Mesenchymal stem cell (in vitro differentiated cells and primary cell): Measurements from ENCODE around the gene PLA2G5.

ENCODE experiments used
- DNase-seq: peaks from one replicate; pipeline ENCODE4 v3.0.0-alpha.2; 2013
- H2AFZ ChIP-seq: one replicate; pipeline ENCODE4 v1.6.1; 2013; ENCODE audit warnings: low read depth, mild to moderate bottlenecking, control low read depth, inconsistent platforms, low read length, moderate library complexity
- H2AK5ac ChIP-seq: 2 replicates; pipeline ENCODE4 v1.6.1; 2013; ENCODE audit warnings: low read length, moderate library complexity, mild to moderate bottlenecking, inconsistent platforms; ENCODE audit not compliant: severe bottlenecking
- H2BK120ac ChIP-seq: one replicate; pipeline ENCODE4 v1.6.1; 2013; ENCODE audit warnings: low read depth, mild to moderate bottlenecking, inconsistent platforms, low read length, moderate library complexity
- H2BK12ac ChIP-seq, 2 experiments: one replicate each; pipeline ENCODE4 v1.6.1; 2013; ENCODE audit warnings: inconsistent platforms in 2 of 2, low read length in 2 of 2, mild to moderate bottlenecking in 2 of 2, moderate library complexity in 2 of 2, control low read depth in 1 of 2
- H2BK15ac ChIP-seq: one replicate; pipeline ENCODE4 v1.6.1; 2013; ENCODE audit warnings: mild to moderate bottlenecking, low read depth, inconsistent platforms; ENCODE audit not compliant: poor library complexity, severe bottlenecking
- H2BK5ac ChIP-seq: 2 replicates; pipeline ENCODE4 v1.6.1; 2013; ENCODE audit warnings: low read depth, mild to moderate bottlenecking, low read length, control low read depth, inconsistent platforms; ENCODE audit not compliant: poor library complexity, severe bottlenecking
- H3K14ac ChIP-seq, 2 experiments: one replicate each; pipeline ENCODE4 v1.6.1; 2013; ENCODE audit warnings: inconsistent platforms in 2 of 2, low read length in 2 of 2, control low read depth in 1 of 2, mild to moderate bottlenecking in 1 of 2, moderate library complexity in 1 of 2
- H3K18ac ChIP-seq, 2 experiments: one replicate each; pipeline ENCODE4 v1.6.1; 2013; ENCODE audit warnings: inconsistent platforms in 2 of 2, low read length in 2 of 2, control low read depth in 1 of 2, low read depth in 1 of 2, mild to moderate bottlenecking in 1 of 2
- H3K23ac ChIP-seq, 2 experiments: one replicate each; pipeline ENCODE4 v1.6.1; 2013; ENCODE audit warnings: inconsistent platforms in 2 of 2, low read length in 2 of 2, mild to moderate bottlenecking in 2 of 2, moderate library complexity in 2 of 2, control low read depth in 1 of 2
- H3K27ac ChIP-seq: 2 replicates; pipeline ENCODE4 v1.5.1; 2013; ENCODE audit warnings: mild to moderate bottlenecking, moderate library complexity, low read length, control low read depth, inconsistent platforms; ENCODE audit not compliant: poor library complexity, severe bottlenecking
- H3K27me3 ChIP-seq, 2 experiments: 2 replicates each; pipeline versions ENCODE4 v1.6.1 to v1.7.0; 2013; ENCODE audit warnings: low read length in 2 of 2, mild to moderate bottlenecking in 2 of 2, moderate library complexity in 2 of 2, control low read depth in 1 of 2, inconsistent platforms in 1 of 2; ENCODE audit not compliant: control insufficient read depth in 1 of 2, insufficient read depth in 1 of 2
- H3K36me3 ChIP-seq, 2 experiments: 2 replicates each; pipeline versions ENCODE4 v1.6.1 to v1.7.0; 2013; ENCODE audit warnings: low read length in 2 of 2, control low read depth in 1 of 2, inconsistent platforms in 1 of 2, low read depth in 1 of 2, mild to moderate bottlenecking in 1 of 2; ENCODE audit not compliant: insufficient read depth in 2 of 2, control insufficient read depth in 1 of 2
- H3K4ac ChIP-seq, 2 experiments: one replicate each; pipeline ENCODE4 v1.6.1; 2013; ENCODE audit warnings: inconsistent platforms in 2 of 2, low read length in 2 of 2, mild to moderate bottlenecking in 2 of 2, moderate library complexity in 2 of 2, control low read depth in 1 of 2, low read depth in 1 of 2
- H3K4me1 ChIP-seq: 2 replicates; pipeline ENCODE4 v1.6.1; 2013; ENCODE audit warnings: low read depth, low read length, control low read depth; ENCODE audit not compliant: control insufficient read depth, insufficient read depth
- H3K4me2 ChIP-seq: 2 replicates; pipeline ENCODE4 v1.6.1; 2013; ENCODE audit warnings: low read length, mild to moderate bottlenecking, inconsistent platforms; ENCODE audit not compliant: poor library complexity, severe bottlenecking
- H3K4me3 ChIP-seq, 2 experiments: 2 replicates each; pipeline versions ENCODE4 v1.5.1 to v1.7.0; 2013; ENCODE audit warnings: low read length in 2 of 2, mild to moderate bottlenecking in 2 of 2, control low read depth in 1 of 2, low read depth in 1 of 2; ENCODE audit not compliant: insufficient read depth in 1 of 2
- H3K79me1 ChIP-seq: replicated peaks from 2 replicates; pipeline ENCODE4 v1.6.1; 2013; ENCODE audit warnings: mild to moderate bottlenecking, control low read depth, low read length, inconsistent platforms; ENCODE audit not compliant: poor library complexity, severe bottlenecking
- H3K9ac ChIP-seq: 2 replicates; pipeline ENCODE4 v1.7.0; 2013; ENCODE audit warnings: mild to moderate bottlenecking, low read length, moderate library complexity
- H3K9me3 ChIP-seq: 2 replicates; pipeline ENCODE4 v1.7.0; 2013; ENCODE audit warnings: mild to moderate bottlenecking, low read length; ENCODE audit not compliant: control insufficient read depth
- H4K8ac ChIP-seq: one replicate; pipeline ENCODE4 v1.6.1; 2013; ENCODE audit warnings: inconsistent platforms, mild to moderate bottlenecking, low read length, moderate library complexity
- H4K91ac ChIP-seq: one replicate; pipeline ENCODE4 v1.6.1; 2013; ENCODE audit warnings: mild to moderate bottlenecking, low read length, inconsistent platforms
- WGBS: methylation state at CpG from one replicate; pipeline ENCODE4 v1.1.7; 2013; ENCODE audit warnings: mixed read lengths; 5-methylcytosine and 5-hydroxymethylcytosine counted together

Gene PLA2G5

GRCh38 chr1:20074725-20075171, 4.8 kb downstream of the PLA2G5 start:
- H3K27ac ChIP-seq: no peak overlapping the region
- no peak overlapping the region for H4K91ac ChIP-seq
- no peak overlapping the region for H2BK120ac ChIP-seq
- no peaks in the 10 kb centered on the region for H3K4me1 ChIP-seq
- no peak overlapping the region for H3K14ac ChIP-seq
- no peaks in the 10 kb centered on the region for H3K79me1 ChIP-seq
- no peak overlapping the region for H2BK15ac ChIP-seq
- no peak overlapping the region for H2AK5ac ChIP-seq
- no peak overlapping the region for H2BK5ac ChIP-seq
- H4K8ac ChIP-seq: no peak overlapping the region
- H3K4me3 ChIP-seq: no peak overlapping the region
- DNase-seq: no peak
- H3K9me3 ChIP-seq: no peaks in the 10 kb centered on the region
- H2BK12ac ChIP-seq: no peak overlapping the region
- WGBS: 86% methylated on average over 8 of the region's 8 CpGs
- H3K27me3 ChIP-seq: peaks cover 0 to 2% of the 10 kb centered on the region in 2 experiments
- peak overlapping the region; percentile 57 for H3K9ac ChIP-seq
- no peak overlapping the region for H2AFZ ChIP-seq
- no peak overlapping the region for H3K23ac ChIP-seq
- no peak overlapping the region for H3K18ac ChIP-seq
- H3K4ac ChIP-seq: no peak overlapping the region
- peaks cover 0 to 5% of the 10 kb centered on the region in 2 experiments for H3K36me3 ChIP-seq
- no peak overlapping the region for H3K4me2 ChIP-seq

GRCh38 chr1:20075345-20075744, 5.4 kb downstream of the PLA2G5 start:
- H2BK15ac ChIP-seq: no peak overlapping the region
- no peak overlapping the region for H4K8ac ChIP-seq
- no peak overlapping the region for H3K4ac ChIP-seq
- peak overlapping the region; percentile 57 for H3K9ac ChIP-seq
- H2AFZ ChIP-seq: no peak overlapping the region
- H3K9me3 ChIP-seq: no peaks in the 10 kb centered on the region
- no peak overlapping the region for H2AK5ac ChIP-seq
- no peak overlapping the region for H4K91ac ChIP-seq
- H3K4me1 ChIP-seq: no peaks in the 10 kb centered on the region
- no peak overlapping the region for H3K14ac ChIP-seq
- H3K36me3 ChIP-seq: peaks cover 0 to 5% of the 10 kb centered on the region in 2 experiments
- peaks cover 0 to 6% of the 10 kb centered on the region in 2 experiments for H3K27me3 ChIP-seq
- H2BK12ac ChIP-seq: no peak overlapping the region
- H3K4me3 ChIP-seq: no peak overlapping the region
- no peak for DNase-seq
- no peak overlapping the region for H2BK120ac ChIP-seq
- no peak overlapping the region for H2BK5ac ChIP-seq
- H3K18ac ChIP-seq: no peak overlapping the region
- H3K4me2 ChIP-seq: no peak overlapping the region
- WGBS: 81% methylated on average over 2 of the region's 2 CpGs
- H3K79me1 ChIP-seq: no peaks in the 10 kb centered on the region
- H3K27ac ChIP-seq: no peak overlapping the region
- H3K23ac ChIP-seq: no peak overlapping the region

- Histone ChIP-seq H4K91ac (no peak overlapping the region), H3K36me3 (peaks cover 0 to 5% of the 10 kb centered on the region in 2 experiments), H3K18ac (no peak overlapping the region), H3K9ac (no peak overlapping the region), H3K4ac (no peak overlapping the region), H3K4me1 (no peaks in the 10 kb centered on the region), H3K27ac (no peak overlapping the region), H3K79me1 (no peaks in the 10 kb centered on the region), H4K8ac (no peak overlapping the region), H2BK15ac (no peak overlapping the region), H3K14ac (no peak overlapping the region), H2BK12ac (no peak overlapping the region), H3K4me2 (no peak overlapping the region), H2BK120ac (no peak overlapping the region), H2BK5ac (no peak overlapping the region), H3K23ac (no peak overlapping the region), H2AFZ (no peak overlapping the region), H3K27me3 (peaks cover 0 to 6% of the 10 kb centered on the region in 2 experiments), H3K9me3 (no peaks in the 10 kb centered on the region), H2AK5ac (no peak overlapping the region), H3K4me3 (no peak overlapping the region)
- WGBS: 59% methylated on average over 5 of the region's 5 CpGs
- DNase-seq: no peak
These were observed 6.2 kb downstream of the PLA2G5 start for GRCh38 chr1:20076223-20076622.

DNA sequence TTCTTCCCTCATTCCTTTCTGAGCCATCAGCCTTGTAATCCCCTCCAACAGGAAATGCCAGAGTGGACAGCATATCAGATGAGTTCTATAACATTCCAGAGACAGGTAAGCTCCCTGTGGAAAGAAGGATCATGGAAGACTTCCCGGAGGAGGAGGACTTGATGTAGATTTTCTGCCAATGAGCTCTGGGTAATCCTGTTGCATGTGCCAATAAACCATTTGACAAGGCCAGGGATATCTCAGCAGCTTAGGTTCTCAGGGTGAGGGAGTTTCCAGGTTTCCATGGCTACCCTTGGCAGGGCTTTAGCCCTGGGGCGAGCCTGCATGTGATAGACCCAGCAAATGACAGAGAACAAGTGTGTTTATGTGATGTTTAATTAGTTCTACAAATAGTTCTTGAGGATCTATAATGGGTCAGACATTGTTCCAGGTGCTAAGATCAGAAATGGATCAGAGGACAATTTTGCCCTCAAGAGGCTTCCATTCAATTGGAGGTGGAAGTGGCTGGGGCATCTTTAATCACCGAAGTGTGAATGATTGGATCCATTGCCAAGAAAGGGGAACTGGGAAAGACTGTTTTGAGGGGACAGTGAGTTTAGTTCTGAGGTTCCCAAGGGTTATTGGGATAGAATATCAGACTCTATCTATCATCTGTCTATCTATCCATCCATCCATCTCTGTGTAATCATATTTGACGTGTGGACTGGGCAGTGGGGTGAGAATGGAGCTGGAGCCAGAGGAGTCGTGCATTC, 6.9 kb downstream of the PLA2G5 start:
- Histone ChIP-seq H4K8ac (no peak overlapping the region), H3K23ac (no peak overlapping the region), H3K4me2 (no peak overlapping the region), H3K36me3 (peaks cover 0 to 5% of the 10 kb centered on the region in 2 experiments), H2BK12ac (no peak overlapping the region), H2BK120ac (no peak overlapping the region), H2BK5ac (no peak overlapping the region), H3K18ac (no peak overlapping the region), H2AK5ac (no peak overlapping the region), H3K4me3 (no peak overlapping the region), H3K14ac (no peak overlapping the region), H4K91ac (no peak overlapping the region), H3K79me1 (no peaks in the 10 kb centered on the region), H3K4me1 (no peaks in the 10 kb centered on the region), H3K27ac (no peak overlapping the region), H3K9me3 (no peaks in the 10 kb centered on the region), H3K27me3 (peaks cover 0 to 6% of the 10 kb centered on the region in 2 experiments), H3K9ac (no peak overlapping the region), H2BK15ac (no peak overlapping the region), H2AFZ (no peak overlapping the region), H3K4ac (no peak overlapping the region)
- 86% methylated on average over 5 of the region's 5 CpGs for WGBS
- no peak for DNase-seq
